GM23338 (cell line): ENCODE measurements around the gene TMEM225B. TPM values are rescaled to one million over a fixed set of nuclear protein-coding genes. Genes with fewer than 3 reads are reported as not detected.

Source experiments
- ATAC-seq: fragments of 200-7000 bp; cut with Tn5 transposase; 3 replicates; pipeline ENCODE4 v1.9.1; 2020
- DNase-seq: peaks from one replicate; pipeline ENCODE4 v3.0.0-alpha.2; 2015; ENCODE audit warnings: low spot score
- H2AFZ ChIP-seq: fragments of 200-600 bp; sonication (generic); 2 replicates; pipeline ENCODE4 v1.8.0; 2016; ENCODE audit warnings: antibody characterized with exemption, mild to moderate bottlenecking, moderate library complexity
- H3F3A ChIP-seq: fragments of 200-600 bp; sonication (generic); replicated peaks from 2 replicates; pipeline ENCODE4 v1.8.0; 2017; ENCODE audit warnings: antibody characterized with exemption, mixed run types, low read depth
- H3K27ac ChIP-seq: fragments of 200-600 bp; sonication (generic); 2 replicates; pipeline ENCODE4 v1.6.1; 2016; ENCODE audit warnings: low read depth
- H3K27me3 ChIP-seq: fragments of 200-600 bp; sonication (generic); 2 replicates; pipeline ENCODE4 v1.8.0; 2016; ENCODE audit warnings: mild to moderate bottlenecking, mixed run types, moderate library complexity; ENCODE audit not compliant: insufficient read depth
- H3K36me3 ChIP-seq: fragments of 200-600 bp; sonication (generic); 2 replicates; pipeline ENCODE4 v1.8.0; 2016; ENCODE audit warnings: mild to moderate bottlenecking; ENCODE audit not compliant: insufficient read depth
- H3K4me1 ChIP-seq: fragments of 200-600 bp; sonication (generic); 2 replicates; pipeline ENCODE4 v1.8.0; 2016; ENCODE audit warnings: mild to moderate bottlenecking, moderate library complexity; ENCODE audit not compliant: insufficient read depth
- H3K4me2 ChIP-seq: fragments of 200-600 bp; sonication (generic); 2 replicates; pipeline ENCODE4 v1.7.1; 2017; ENCODE audit warnings: mixed run types
- H3K4me3 ChIP-seq: fragments of 200-600 bp; sonication (generic); 2 replicates; pipeline ENCODE4 v1.6.1; 2016; ENCODE audit warnings: mixed run types
- H3K79me2 ChIP-seq: fragments of 200-600 bp; sonication (generic); replicated peaks from 2 replicates; pipeline ENCODE4 v1.8.0; 2017; ENCODE audit warnings: mild to moderate bottlenecking; ENCODE audit not compliant: insufficient read depth
- H3K9me2 ChIP-seq: fragments of 200-600 bp; sonication (generic); 2 replicates; pipeline ENCODE4 v1.8.0; 2017; ENCODE audit not compliant: insufficient read depth
- H4K20me1 ChIP-seq: fragments of 200-600 bp; sonication (generic); replicated peaks from 2 replicates; pipeline ENCODE4 v1.8.0; 2017; ENCODE audit warnings: mild to moderate bottlenecking; ENCODE audit not compliant: insufficient read depth
- H3K27ac Mint-ChIP-seq: 2 replicates; pipeline ENCODE4 v1.8.0; 2020; ENCODE audit warnings: inconsistent platforms, mild to moderate bottlenecking, moderate library complexity, mixed read lengths
- H3K27me3 Mint-ChIP-seq: 3 replicates; pipeline ENCODE4 v1.8.0; 2022; ENCODE audit warnings: low read depth, mild to moderate bottlenecking, moderate library complexity, mixed read lengths, inconsistent platforms; ENCODE audit not compliant: insufficient read depth, poor library complexity
- H3K36me3 Mint-ChIP-seq: 3 replicates; pipeline ENCODE4 v1.8.0; 2021; ENCODE audit warnings: low read depth, mild to moderate bottlenecking, inconsistent platforms, moderate library complexity, mixed read lengths
- H3K4me1 Mint-ChIP-seq: 3 replicates; pipeline ENCODE4 v1.8.0; 2020; ENCODE audit warnings: mild to moderate bottlenecking, inconsistent platforms, mixed read lengths
- H3K4me3 Mint-ChIP-seq: 3 replicates; pipeline ENCODE4 v1.8.0; 2021; ENCODE audit warnings: moderate library complexity, mild to moderate bottlenecking, inconsistent platforms, mixed read lengths
- H3K9me3 Mint-ChIP-seq: 3 replicates; pipeline ENCODE4 v1.8.0; 2020; ENCODE audit warnings: moderate library complexity, mild to moderate bottlenecking, inconsistent platforms, mixed read lengths
- CREB1 ChIP-seq: fragments of 250-450 bp; sonication (Bioruptor Pico); IDR thresholded peaks from 2 replicates; pipeline ENCODE4 v1.5.0; 2020; ENCODE audit warnings: low read depth, mild to moderate bottlenecking, moderate library complexity
- CTCF ChIP-seq, 2 experiments: fragments of 200-600 bp in 1 of 2; sonication (generic) in 1 of 2; conservative IDR thresholded peaks; 2 replicates each; pipeline versions ENCODE4 v1.5.1 to v1.6.1; 2016 to 2017; ENCODE audit warnings: antibody characterized with exemption in 2 of 2, low read depth in 2 of 2, mild to moderate bottlenecking in 2 of 2, moderate library complexity in 1 of 2
- ETS1 ChIP-seq: IDR thresholded peaks from 2 replicates; pipeline ENCODE4 v1.6.1; 2016; ENCODE audit warnings: antibody characterized with exemption
- EZH2 ChIP-seq: fragments of 200-600 bp; sonication (generic); IDR thresholded peaks from one replicate; pipeline ENCODE4 v1.8.0; 2017; ENCODE audit warnings: antibody characterized with exemption, mild to moderate bottlenecking, low read depth; ENCODE audit not compliant: unreplicated experiment
- EZH2phosphoT487 ChIP-seq: fragments of 200-600 bp; sonication (generic); IDR thresholded peaks from one replicate; pipeline ENCODE4 v1.8.1; 2018; ENCODE audit warnings: antibody characterized with exemption; ENCODE audit not compliant: unreplicated experiment
- JUNB ChIP-seq: IDR thresholded peaks from one replicate; pipeline ENCODE4 v1.6.1; 2016; ENCODE audit warnings: antibody characterized with exemption; ENCODE audit not compliant: unreplicated experiment
- NANOG ChIP-seq: IDR thresholded peaks from 2 replicates; pipeline ENCODE4 v1.6.1; 2016; ENCODE audit warnings: antibody characterized with exemption, borderline replicate concordance
- POLR2AphosphoS5 ChIP-seq: IDR thresholded peaks from 2 replicates; pipeline ENCODE4 v1.6.1; 2016; ENCODE audit warnings: antibody characterized with exemption, low read depth
- REST ChIP-seq: IDR thresholded peaks from one replicate; pipeline ENCODE4 v1.6.1; 2018; ENCODE audit warnings: antibody characterized with exemption; ENCODE audit not compliant: unreplicated experiment
- STAT1 ChIP-seq: IDR thresholded peaks from one replicate; pipeline ENCODE4 v1.6.1; 2016; ENCODE audit warnings: antibody characterized with exemption; ENCODE audit not compliant: unreplicated experiment
- ZNF114 ChIP-seq: fragments of 250-450 bp; sonication (Bioruptor Pico); IDR thresholded peaks from 2 replicates; pipeline ENCODE4 v1.5.0; 2020; ENCODE audit warnings: mild to moderate bottlenecking, moderate library complexity
- ZNF331 ChIP-seq: fragments of 250-450 bp; sonication (Bioruptor Pico); IDR thresholded peaks from 2 replicates; pipeline ENCODE4 v1.5.0; 2020; ENCODE audit warnings: low read depth, mild to moderate bottlenecking, moderate library complexity
- ZNF462 ChIP-seq: fragments of 250-450 bp; sonication (Bioruptor Pico); IDR thresholded peaks from 2 replicates; pipeline ENCODE4 v1.5.0; 2020; ENCODE audit warnings: mild to moderate bottlenecking, moderate library complexity
- polyA plus RNA-seq: library from polyadenylated mRNA; unstranded; fragments of >200 nt; fragmentation: Nextera tagmentation; extraction: Ambion mirVana; gene quantifications from 2 replicates; pipeline ENCODE4 v1.2.1, GENCODE V29; 2016
- total RNA-seq: library from RNA; depleted of rRNA; stranded (reverse); fragments of >200 nt; shearing (Covaris generic); gene quantifications from 2 replicates; pipeline ENCODE4 v1.2.3, GENCODE V29; 2014

The TMEM225B gene
- total and polyA plus RNA-seq, 2 experiments from 2014 or later: 0.45 TPM; not detected in 1

GRCh38 chr7:99651290-99651689, 53.2 kb downstream of the TMEM225B start:
- Mint-ChIP-seq H3K9me3 (peaks cover 8% of the 10 kb centered on the region; the same call in 2 of the 3 replicates), H3K27ac (no peak overlapping the region), H3K36me3 (peaks cover 10% of the 10 kb centered on the region; the same call in 2 of the 3 replicates), H3K4me3 (no peak overlapping the region), H3K27me3 (peaks cover 2% of the 10 kb centered on the region), H3K4me1 (no peaks in the 10 kb centered on the region)
- Histone ChIP-seq H3K27ac (no peak overlapping the region), H3K4me2 (no peak overlapping the region), H3K4me1 (no peaks in the 10 kb centered on the region), H3K27me3 (no peaks in the 10 kb centered on the region), H3K79me2 (no peaks in the 10 kb centered on the region), H2AFZ (no peak overlapping the region), H3K36me3 (no peaks in the 10 kb centered on the region), H3K4me3 (no peak overlapping the region), H3K9me2 (no peaks in the 10 kb centered on the region; the same call in 1 of the 2 replicates), H3F3A (no peaks in the 10 kb centered on the region), H4K20me1 (no peaks in the 10 kb centered on the region)
- DNase-seq: no peak
- TF ChIP-seq EZH2phosphoT487 (no peak), STAT1 (no peak), JUNB (no peak), ZNF331 (CRISPR knock-in tag) (no peak), CREB1 (CRISPR knock-in tag) (no peak), NANOG (no peak), EZH2 (no peak), ZNF462 (CRISPR knock-in tag) (no peak), CTCF (conservative IDR thresholded peaks at IDR 0.05; ENCODE audit: low read depth in 2 of 2) (no peak), POLR2AphosphoS5 (no peak), ZNF114 (no peak), ETS1 (no peak), REST (no peak)
- ATAC-seq: no peak
